Caco-2 (cell line): ENCODE measurements around the gene SH2D4B. TPM values are rescaled to one million over a fixed set of nuclear protein-coding genes. Genes with fewer than 3 reads are reported as not detected.
A peak's percentile ranks its signal among the peaks of the same experiment; 100 is the strongest.

Source experiments
- BruUV-seq: library from RNA; stranded (reverse); fragments of 400-500 nt; replicated peaks from 2 replicates; lab custom pipeline; 2021; lab: Mats Ljungman, UMichigan
- CTCF ChIA-PET: fragments of 300-600 bp; sonication (Branson Sonifier 250); formaldehyde crosslinking; loops from one replicate; lab custom pipeline; 2022; ENCODE audit warnings: antibody characterized with exemption; lab: Charles Lee
- POLR2A ChIA-PET: fragments of 300-600 bp; sonication (Branson Sonifier 250); formaldehyde crosslinking; loops from one replicate; lab custom pipeline; 2022; ENCODE audit warnings: antibody characterized with exemption; lab: Charles Lee
- DNase-seq, 2 experiments: peaks; one replicate each; pipeline versions ENCODE4 v3.0.0 to v3.0.0-alpha.2; 2020 to 2022
- H3K27me3 ChIP-seq: replicated peaks from 2 replicates; pipeline ENCODE4 v1.6.0; 2011; ENCODE audit warnings: low read length; ENCODE audit not compliant: control insufficient read depth, insufficient read depth
- H3K36me3 ChIP-seq: 2 replicates; pipeline ENCODE4 v1.5.1; 2011; ENCODE audit warnings: low read length; ENCODE audit not compliant: control insufficient read depth, insufficient read depth
- H3K4me1 ChIP-seq: fragments of 250-450 bp; sonication (Bioruptor Pico); 2 replicates; pipeline ENCODE4 v1.5.1; 2020; ENCODE audit warnings: mild to moderate bottlenecking
- H3K4me3 ChIP-seq: 2 replicates; pipeline ENCODE4 v1.5.1; 2011; ENCODE audit warnings: low read depth, mild to moderate bottlenecking, control low read depth, low read length
- H3K9me3 ChIP-seq: fragments of 250-450 bp; sonication (Bioruptor Pico); 2 replicates; pipeline ENCODE4 v1.5.1; 2020; ENCODE audit warnings: mild to moderate bottlenecking, moderate library complexity
- H3K27ac Mint-ChIP-seq: one replicate; pipeline ENCODE4 v1.8.0; 2022; ENCODE audit warnings: mixed read lengths; ENCODE audit not compliant: unreplicated experiment
- H3K27me3 Mint-ChIP-seq: one replicate; pipeline ENCODE4 v1.8.0; 2022; ENCODE audit warnings: mixed read lengths; ENCODE audit not compliant: insufficient read depth, unreplicated experiment
- H3K36me3 Mint-ChIP-seq: one replicate; pipeline ENCODE4 v1.8.0; 2022; ENCODE audit warnings: mild to moderate bottlenecking, mixed read lengths; ENCODE audit not compliant: insufficient read depth, unreplicated experiment
- H3K4me1 Mint-ChIP-seq: one replicate; pipeline ENCODE4 v1.8.0; 2022; ENCODE audit warnings: low read depth, mixed read lengths; ENCODE audit not compliant: unreplicated experiment
- H3K4me3 Mint-ChIP-seq: one replicate; pipeline ENCODE4 v1.8.0; 2022; ENCODE audit warnings: mild to moderate bottlenecking, moderate library complexity, mixed read lengths; ENCODE audit not compliant: unreplicated experiment
- H3K9me3 Mint-ChIP-seq: one replicate; pipeline ENCODE4 v1.8.0; 2022; ENCODE audit warnings: mixed read lengths; ENCODE audit not compliant: unreplicated experiment
- intact Hi-C: fragments of 100-400 bp; cut with micrococcal nuclease; formaldehyde crosslinking; loops from one replicate; pipeline ENCODE4 v1.10.0; 2022; ENCODE audit not compliant: unreplicated experiment
- total RNA-seq: library from RNA; stranded (reverse); gene quantifications from 2 replicates; pipeline ENCODE4 v1.2.3, GENCODE V29; 2022
- TF ChIP-seq, protein P1 (sequence below), 2 experiments: fragments of 200-600 bp in 1 of 2; IDR thresholded peaks; 1 replicate in 1 of 2; 2 replicates in 1 of 2; pipeline versions ENCODE4 v1.5.1 to v1.8.0; 2011 to 2022; ENCODE audit warnings: antibody characterized with exemption in 1 of 2, control low read depth in 1 of 2, inconsistent platforms in 1 of 2, low read depth in 1 of 2, low read length in 1 of 2, mild to moderate bottlenecking in 1 of 2, moderate library complexity in 1 of 2; ENCODE audit not compliant: insufficient read depth in 1 of 2, severe bottlenecking in 1 of 2, unreplicated experiment in 1 of 2

Gene SH2D4B
- total RNA-seq, 1 experiment from 2014 or later = 0.23 TPM

DNA sequence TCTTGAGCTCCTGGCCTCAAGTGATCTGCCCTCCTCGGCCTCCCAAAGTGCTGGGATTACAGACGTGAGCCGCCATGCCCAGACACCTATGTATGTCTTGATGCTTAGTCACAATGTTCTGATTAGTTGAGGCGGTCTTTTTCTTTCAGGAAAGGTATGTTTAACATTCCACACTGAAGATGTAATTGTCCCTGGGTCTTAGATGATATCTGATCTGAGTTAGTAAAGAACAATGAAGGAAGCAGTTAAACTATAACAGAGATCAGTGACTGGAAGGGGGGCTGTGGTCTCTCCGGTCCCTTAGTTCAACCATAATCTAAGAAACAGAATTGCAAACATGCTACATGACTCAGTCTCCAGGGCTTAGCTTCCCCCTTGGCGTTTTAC lies 31.5 kb upstream of the SH2D4B start:
- Histone ChIP-seq H3K9me3 (no peaks in the 10 kb centered on the region), H3K36me3 (peaks cover 5% of the 10 kb centered on the region), H3K4me3 (no peak overlapping the region), H3K4me1 (peaks cover 94% of the 10 kb centered on the region), H3K27me3 (no peaks in the 10 kb centered on the region)
- Mint-ChIP-seq H3K27me3 (no peaks in the 10 kb centered on the region), H3K27ac (peak overlapping the region; percentile 87), H3K9me3 (no peaks in the 10 kb centered on the region), H3K36me3 (peaks cover 96% of the 10 kb centered on the region), H3K4me1 (peaks cover 67% of the 10 kb centered on the region), H3K4me3 (peak overlapping the region; percentile 66)
- intact Hi-C loops = loop anchor here (1.0 to 2.0 kb wide), 5 partner anchors 21 to 57 kb away; no protein-coding TSS in a partner anchor
- ChIA-PET POLR2A (interaction anchor here (0.6 to 3.5 kb wide), 7 partner anchors 12 to 98 kb away, joined by 3 to 13 read pairs (median 4); partner anchors contain the start of gene PRXL2A), CTCF (interaction anchor here (0.5 to 3.3 kb wide), 22 partner anchors 13 to 157 kb away, joined by 3 to 60 read pairs (median 6); partner anchors contain the start of gene PRXL2A)
- peak; percentile 79 to 83 for DNase-seq
- TF ChIP-seq, protein P1, sequence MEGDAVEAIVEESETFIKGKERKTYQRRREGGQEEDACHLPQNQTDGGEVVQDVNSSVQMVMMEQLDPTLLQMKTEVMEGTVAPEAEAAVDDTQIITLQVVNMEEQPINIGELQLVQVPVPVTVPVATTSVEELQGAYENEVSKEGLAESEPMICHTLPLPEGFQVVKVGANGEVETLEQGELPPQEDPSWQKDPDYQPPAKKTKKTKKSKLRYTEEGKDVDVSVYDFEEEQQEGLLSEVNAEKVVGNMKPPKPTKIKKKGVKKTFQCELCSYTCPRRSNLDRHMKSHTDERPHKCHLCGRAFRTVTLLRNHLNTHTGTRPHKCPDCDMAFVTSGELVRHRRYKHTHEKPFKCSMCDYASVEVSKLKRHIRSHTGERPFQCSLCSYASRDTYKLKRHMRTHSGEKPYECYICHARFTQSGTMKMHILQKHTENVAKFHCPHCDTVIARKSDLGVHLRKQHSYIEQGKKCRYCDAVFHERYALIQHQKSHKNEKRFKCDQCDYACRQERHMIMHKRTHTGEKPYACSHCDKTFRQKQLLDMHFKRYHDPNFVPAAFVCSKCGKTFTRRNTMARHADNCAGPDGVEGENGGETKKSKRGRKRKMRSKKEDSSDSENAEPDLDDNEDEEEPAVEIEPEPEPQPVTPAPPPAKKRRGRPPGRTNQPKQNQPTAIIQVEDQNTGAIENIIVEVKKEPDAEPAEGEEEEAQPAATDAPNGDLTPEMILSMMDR (IDR thresholded peaks at IDR 0.05; ENCODE audit: insufficient read depth in 1 of 2, low read depth in 1 of 2, low read length in 1 of 2, severe bottlenecking in 1 of 2, unreplicated experiment in 1 of 2) = no peak
- no TSS peak for BruUV-seq

DNA sequence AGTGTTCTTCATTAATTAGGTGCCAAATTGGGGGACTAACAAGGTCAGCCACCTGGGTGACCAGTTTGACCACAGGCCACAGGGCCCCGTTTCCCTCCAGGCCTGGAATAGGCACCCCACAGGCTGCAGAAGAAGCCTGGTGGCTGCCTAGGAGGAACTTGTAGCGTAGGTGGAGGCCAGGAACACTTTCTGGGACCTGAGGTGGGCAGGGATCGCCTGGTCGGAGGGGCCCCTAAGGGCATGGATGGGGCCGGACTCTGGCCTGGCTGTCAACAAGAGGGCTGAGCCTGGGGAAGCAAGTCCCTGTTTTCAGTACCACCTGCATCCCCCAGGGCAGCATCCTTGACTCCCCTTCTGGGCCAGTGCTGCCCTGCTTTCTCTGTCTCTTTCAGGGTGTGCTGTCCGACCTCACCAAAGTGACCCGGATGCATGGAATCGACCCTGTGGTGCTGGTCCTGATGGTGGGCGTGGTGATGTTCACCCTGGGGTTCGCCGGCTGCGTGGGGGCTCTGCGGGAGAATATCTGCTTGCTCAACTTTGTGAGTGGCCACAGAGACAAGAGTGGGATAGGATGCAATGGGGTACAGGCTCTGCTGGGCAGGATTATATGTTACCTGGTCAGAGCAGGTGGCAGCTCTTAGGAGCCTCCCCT lies 30.7 kb upstream of the SH2D4B start:
- Histone ChIP-seq H3K4me3 (no peak overlapping the region), H3K4me1 (peaks cover 89% of the 10 kb centered on the region), H3K9me3 (no peaks in the 10 kb centered on the region), H3K27me3 (no peaks in the 10 kb centered on the region), H3K36me3 (peaks cover 7% of the 10 kb centered on the region)
- ChIA-PET POLR2A (interaction anchor here (0.6 to 3.5 kb wide), 6 partner anchors 46 to 99 kb away, joined by 3 to 13 read pairs (median 6); partner anchors contain the start of gene PRXL2A), CTCF (interaction anchor here (0.6 to 3.3 kb wide), 9 partner anchors 34 to 124 kb away, joined by 3 to 60 read pairs (median 6); no protein-coding TSS in a partner anchor)
- H3K27ac Mint-ChIP-seq = peak overlapping the region; percentile 87
- TF ChIP-seq, protein P1 (IDR thresholded peaks at IDR 0.05; ENCODE audit: insufficient read depth in 1 of 2, low read depth in 1 of 2, low read length in 1 of 2, severe bottlenecking in 1 of 2, unreplicated experiment in 1 of 2) = no peak
- peaks cover 98% of the 10 kb centered on the region for H3K36me3 Mint-ChIP-seq
- H3K9me3 Mint-ChIP-seq = no peaks in the 10 kb centered on the region
- peak overlapping the region; percentile 66 for H3K4me3 Mint-ChIP-seq
- BruUV-seq = no TSS peak
- peaks cover 59% of the 10 kb centered on the region for H3K4me1 Mint-ChIP-seq
- no peaks in the 10 kb centered on the region for H3K27me3 Mint-ChIP-seq
- intact Hi-C loops = loop anchor here (1.0 to 2.0 kb wide), 5 partner anchors 20 to 58 kb away; no protein-coding TSS in a partner anchor
- peak; percentile 43 to 56 for DNase-seq

DNA sequence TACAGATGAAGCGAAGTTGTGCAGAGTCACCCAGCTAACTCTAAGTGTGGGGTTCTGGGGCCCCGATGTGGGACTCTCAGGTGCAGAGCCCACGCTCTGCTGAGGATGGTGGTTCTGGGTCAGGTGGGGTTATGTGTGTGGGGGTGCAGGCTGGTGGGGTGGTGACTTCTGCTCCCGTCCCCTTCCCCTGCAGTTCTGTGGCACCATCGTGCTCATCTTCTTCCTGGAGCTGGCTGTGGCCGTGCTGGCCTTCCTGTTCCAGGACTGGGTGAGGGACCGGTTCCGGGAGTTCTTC lies 28.6 kb upstream of the SH2D4B start:
- H3K27ac Mint-ChIP-seq = peak overlapping the region; percentile 87
- DNase-seq = no peak
- TF ChIP-seq, protein P1 (IDR thresholded peaks at IDR 0.05; ENCODE audit: insufficient read depth in 1 of 2, low read depth in 1 of 2, low read length in 1 of 2, severe bottlenecking in 1 of 2, unreplicated experiment in 1 of 2) = no peak
- H3K27me3 Mint-ChIP-seq = no peaks in the 10 kb centered on the region
- H3K36me3 Mint-ChIP-seq = peaks cover 100% of the 10 kb centered on the region
- Histone ChIP-seq H3K36me3 (peaks cover 11% of the 10 kb centered on the region), H3K27me3 (no peaks in the 10 kb centered on the region), H3K4me3 (no peak overlapping the region), H3K4me1 (peaks cover 68% of the 10 kb centered on the region), H3K9me3 (no peaks in the 10 kb centered on the region)
- CTCF ChIA-PET = interaction anchor here (0.7 to 2.2 kb wide), 2 partner anchors 65 to 101 kb away, joined by 6 to 7 read pairs; partner anchors contain the start of gene PRXL2A
- POLR2A ChIA-PET = no interaction called here
- H3K9me3 Mint-ChIP-seq = no peaks in the 10 kb centered on the region
- intact Hi-C loops = no loop called here
- no TSS peak for BruUV-seq
- no peak overlapping the region for H3K4me3 Mint-ChIP-seq
- peaks cover 38% of the 10 kb centered on the region for H3K4me1 Mint-ChIP-seq
